ENCODE data around the gene GTF3C1.

DNA sequence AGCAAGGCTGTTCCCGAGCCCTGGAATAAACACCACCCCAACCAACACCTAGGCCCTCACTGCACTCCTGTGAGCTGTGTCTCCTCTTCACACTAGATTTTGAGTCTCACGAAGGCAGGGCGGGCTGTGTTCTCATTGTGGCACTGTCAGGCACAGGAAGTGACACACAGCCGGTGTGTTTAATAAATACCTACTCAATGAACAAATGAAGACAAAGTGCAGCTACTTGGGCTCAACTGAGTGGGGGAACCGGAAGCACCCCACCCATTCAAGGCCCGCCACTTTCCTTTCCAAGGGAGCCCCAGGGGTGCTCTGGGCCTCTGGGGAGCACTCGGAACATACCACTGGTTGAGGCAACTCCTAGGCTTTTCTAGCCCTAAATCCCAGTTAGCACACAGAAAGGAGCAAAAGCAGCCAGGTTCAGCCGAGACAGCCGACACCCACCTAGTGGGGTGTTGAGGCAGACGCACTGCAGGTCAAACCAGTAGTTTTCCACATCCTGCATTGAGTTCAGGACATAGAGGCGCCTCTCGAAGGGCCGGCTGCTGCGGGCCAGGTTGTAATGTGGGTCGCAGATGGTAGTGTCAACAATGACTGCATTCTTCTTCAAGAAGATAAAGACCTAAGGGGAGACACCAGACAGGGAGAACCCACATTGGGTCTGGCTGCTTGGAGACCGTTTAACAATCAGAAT, 57.7 kb downstream of the GTF3C1 start:
- TF ChIP-seq, protein P1, sequence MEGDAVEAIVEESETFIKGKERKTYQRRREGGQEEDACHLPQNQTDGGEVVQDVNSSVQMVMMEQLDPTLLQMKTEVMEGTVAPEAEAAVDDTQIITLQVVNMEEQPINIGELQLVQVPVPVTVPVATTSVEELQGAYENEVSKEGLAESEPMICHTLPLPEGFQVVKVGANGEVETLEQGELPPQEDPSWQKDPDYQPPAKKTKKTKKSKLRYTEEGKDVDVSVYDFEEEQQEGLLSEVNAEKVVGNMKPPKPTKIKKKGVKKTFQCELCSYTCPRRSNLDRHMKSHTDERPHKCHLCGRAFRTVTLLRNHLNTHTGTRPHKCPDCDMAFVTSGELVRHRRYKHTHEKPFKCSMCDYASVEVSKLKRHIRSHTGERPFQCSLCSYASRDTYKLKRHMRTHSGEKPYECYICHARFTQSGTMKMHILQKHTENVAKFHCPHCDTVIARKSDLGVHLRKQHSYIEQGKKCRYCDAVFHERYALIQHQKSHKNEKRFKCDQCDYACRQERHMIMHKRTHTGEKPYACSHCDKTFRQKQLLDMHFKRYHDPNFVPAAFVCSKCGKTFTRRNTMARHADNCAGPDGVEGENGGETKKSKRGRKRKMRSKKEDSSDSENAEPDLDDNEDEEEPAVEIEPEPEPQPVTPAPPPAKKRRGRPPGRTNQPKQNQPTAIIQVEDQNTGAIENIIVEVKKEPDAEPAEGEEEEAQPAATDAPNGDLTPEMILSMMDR (IDR thresholded peaks at IDR 0.05 in 8 of 11, conservative IDR thresholded peaks at IDR 0.05 in 3 of 11): peak in 1 of 11 experiments; percentile 5
- TF ChIP-seq POLR2A (IDR thresholded peaks at IDR 0.05): no peak
